Activated CD4-positive, alpha-beta T cell treated with anti-CD3 and anti-CD28 coated beads, Interleukin-2, amount 50 U/mL, for 1 hour (primary cell): ENCODE data around the gene AK8.

ENCODE experiments used
- DNase-seq: peaks from one replicate; pipeline ENCODE4 v3.0.0-alpha.2; 2020

The AK8 gene

DNA sequence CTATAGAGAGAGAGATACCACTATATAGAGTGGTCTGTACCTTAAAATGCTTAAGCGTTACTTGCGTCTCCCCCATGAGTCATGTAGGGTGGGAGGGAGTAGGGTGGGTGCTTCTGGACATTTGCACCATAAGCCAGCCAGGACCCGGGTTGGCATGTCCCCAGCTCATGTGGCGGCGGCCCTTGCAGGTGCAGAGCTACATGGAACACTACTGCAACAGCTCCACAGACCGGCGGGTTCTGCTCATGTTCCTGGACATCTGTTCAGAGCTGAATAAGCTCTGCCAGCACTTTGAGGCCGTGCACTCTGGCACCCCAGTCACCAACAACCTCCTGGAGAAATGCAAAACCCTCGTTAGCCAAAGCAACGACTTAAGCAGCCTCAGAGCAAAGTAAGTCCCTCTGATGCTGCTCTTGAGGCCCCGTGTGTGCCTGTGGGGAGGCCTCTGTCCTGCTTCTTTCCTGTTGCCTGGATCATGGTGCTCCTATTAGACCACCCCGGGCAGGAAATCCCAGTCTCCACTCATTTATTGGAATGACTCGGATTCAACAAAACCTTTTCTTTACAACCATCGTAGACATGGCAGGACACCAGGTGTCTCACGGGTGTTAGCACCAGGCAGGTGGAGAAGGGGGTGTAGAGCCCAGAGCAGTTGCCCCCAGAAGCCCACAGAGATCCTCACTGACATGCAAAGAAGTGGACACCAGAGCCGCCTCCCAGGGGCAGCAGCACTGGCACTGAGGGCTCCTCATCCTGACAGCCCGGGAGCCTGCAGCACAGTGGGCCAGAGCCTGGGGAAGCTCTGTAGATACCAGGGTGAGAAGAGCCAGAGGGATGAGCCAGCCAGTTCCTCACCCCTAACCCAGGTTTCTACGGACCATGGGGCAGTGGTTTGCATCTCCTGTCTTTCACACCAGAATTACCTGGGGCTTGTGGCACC lies 9.4 kb upstream of the AK8 start:
- DNase-seq, result no peak

DNA sequence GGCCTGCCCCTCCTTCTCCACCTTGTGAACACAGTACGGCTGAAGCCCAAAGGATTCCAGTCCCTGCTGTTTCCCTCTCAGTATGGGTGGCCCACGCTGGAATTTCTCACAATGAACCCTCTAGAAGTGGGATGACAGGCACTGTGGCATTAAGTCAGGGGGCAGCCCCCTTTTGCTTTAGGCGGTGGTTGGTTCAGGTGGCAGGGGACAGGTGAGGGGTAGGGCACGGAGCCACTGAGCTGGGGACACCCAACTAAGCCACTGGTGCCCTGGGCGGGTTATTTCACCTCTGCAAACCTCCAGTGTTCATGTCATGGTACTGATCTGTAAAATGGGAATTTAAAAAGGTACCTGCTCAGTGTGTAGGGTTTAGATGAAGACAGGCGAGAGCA lies 8.2 kb upstream of the AK8 start:
- no peak for DNase-seq

DNA sequence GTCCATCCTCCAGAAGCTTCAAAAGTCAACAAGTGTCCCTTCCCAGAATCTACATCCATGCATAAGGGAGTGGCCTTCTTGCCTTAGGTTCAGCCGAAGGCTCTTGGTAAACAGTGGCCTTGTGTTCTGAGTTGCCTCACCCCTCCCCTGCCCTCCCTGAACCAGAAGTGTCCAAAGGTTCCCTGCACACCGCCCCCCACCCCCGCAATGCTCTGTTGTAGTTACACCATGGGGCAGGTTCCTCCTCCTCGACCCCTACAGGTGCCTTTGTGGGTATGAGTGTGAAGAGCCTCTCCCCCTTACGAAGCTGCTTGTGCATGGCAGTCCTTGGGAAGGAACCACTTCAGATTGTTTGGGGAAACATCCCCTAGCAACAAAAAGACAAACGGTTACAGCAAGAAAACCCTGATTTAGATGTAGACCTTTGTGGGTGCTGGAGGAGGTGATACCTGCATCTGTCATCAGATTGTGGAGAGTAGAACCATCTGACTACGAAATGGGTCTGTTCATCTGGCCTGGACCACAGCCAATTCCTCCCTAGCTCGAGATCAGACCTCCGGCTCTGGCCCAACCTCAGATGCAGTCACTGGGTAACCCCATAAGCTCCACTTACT lies 7.7 kb upstream of the AK8 start:
- no peak for DNase-seq

DNA sequence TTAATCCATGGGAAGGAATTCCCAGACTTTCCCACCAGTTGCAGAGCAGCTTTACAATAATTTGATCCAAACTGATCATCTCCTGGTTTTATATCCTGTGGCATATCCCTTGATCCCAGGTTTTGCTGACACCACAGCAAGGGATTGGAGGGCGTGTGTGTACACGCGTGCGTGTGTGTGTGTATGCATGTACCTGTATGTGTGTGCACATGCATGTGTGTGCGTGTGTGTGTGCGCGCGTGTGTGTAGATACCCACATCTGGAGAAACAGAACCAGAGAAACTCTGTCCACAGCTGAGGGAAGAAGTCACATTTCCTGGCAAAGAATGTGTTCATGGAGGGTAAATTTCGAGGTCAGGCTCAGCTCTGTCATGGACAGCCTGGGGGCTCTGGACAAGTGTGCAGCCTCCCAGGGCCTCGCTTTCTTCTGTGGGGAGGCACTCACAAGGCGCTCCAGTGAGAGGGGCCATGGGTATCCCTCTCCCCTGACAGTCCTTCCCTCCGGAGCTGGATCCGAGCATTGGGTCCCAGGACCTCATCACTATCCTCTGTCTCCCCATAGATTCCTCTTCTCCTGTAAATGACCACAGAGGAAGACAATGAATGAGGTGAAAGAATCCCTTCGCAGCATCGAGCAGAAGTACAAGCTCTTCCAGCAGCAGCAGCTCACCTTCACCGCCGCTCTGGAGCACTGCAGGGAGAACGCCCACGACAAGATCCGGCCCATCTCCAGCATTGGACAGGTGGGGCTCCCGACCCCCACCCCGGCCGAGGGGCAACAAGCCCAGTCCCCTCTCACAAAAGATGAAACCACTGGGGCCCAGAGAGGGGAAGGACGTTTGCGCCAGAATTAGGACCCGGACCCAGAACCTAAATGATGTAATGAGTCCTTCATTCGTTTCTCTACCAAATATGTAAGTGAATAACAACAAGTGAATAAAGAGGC lies 5.5 kb upstream of the AK8 start:
- DNase-seq, result no peak

DNA sequence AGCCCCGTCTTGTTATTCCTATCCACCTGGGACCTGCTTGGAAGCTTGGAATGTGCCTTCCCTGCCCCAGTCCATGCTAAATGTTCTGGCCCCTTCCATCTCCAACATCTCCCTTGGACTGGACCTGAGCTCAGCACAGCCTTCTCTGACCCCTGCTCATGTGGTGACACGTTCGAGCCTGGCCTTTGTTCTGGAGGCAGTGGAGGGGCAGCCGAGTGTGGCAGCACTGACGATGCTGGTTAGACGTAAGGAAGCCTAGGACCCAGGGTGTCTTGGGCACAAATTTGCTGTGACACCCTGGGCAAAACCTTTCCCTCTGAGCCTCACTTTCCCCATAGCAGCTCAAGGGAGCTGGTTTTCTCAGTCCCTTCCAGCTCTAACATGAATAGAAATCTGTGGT lies 4.5 kb upstream of the AK8 start:
- DNase-seq, result no peak

DNA sequence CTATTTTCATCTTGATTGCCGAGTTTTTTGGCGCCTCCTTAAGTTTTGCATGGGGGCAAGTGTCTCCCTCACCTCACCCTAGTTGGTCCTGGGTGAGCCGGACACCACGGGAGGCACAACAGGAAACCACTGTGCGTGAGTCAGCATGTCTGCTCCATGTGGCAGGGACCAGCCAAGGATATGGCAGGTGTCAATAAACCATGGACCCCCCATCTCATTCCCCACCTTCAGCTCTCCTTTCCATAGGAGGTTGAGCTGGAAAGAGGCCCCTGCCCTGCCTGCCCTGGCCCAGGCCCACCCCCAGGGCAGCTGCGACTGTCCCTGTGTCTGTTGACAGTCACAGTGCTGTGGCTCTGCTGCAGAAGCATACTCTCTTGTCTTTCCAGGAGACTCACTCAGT lies 3.7 kb upstream of the AK8 start:
- no peak for DNase-seq

DNA sequence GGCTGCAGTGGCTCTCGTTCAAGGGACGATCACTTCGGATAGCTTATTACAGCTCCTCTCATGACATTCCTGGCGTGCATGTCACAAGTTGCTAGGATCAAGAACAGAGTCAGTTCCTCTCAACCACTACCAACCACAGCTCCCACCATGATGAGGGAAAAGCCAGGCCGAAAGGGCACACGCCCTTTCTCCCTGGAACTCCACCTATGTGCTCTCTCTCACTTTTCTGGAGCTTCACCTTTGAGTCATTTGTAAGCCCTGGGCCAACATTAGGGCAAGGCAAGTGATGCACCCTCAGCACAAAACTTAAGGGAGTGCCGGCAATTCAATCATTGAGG lies 2.2 kb upstream of the AK8 start:
- no peak for DNase-seq

DNA sequence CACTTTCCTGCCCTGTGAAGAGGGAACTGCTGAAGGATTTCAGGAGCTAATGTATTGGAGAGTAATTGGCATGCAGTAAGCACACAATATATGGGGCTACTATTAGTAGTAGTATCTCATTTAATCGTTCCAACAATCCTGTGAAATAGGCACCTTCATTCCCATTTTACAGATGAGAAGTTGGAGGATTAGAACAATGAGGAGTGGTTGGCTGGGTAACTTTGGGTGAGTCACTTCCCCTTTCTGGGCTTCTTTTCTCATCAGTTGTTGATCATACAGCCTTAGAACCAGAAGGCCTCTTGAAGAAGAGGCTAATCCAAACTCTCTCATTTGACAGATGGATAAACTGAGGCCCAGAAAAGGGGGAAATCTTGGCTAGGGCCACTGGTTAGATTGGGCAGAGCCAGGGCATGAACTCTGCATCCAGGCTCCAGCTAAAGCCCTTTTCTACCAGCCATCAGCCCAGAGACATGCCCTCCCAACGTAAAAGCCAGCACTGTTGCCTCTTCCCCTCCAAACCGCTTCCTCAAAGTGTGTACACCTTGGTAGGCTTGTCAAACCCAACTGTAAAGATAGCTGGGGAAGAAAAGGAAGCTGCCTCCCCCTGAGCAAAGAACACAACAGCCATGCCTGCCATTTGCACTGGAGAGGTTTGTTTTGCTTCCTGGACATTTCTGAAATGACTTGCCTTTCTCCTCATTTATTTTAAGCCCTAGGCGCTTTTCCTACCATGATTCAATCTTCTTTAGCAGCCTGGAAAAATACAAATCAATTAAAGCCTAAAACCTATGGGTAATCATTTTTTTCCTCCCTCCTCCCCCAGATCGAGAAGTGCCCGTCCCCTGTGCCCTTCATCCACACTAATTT lies 1.6 kb upstream of the AK8 start:
- DNase-seq, result no peak

DNA sequence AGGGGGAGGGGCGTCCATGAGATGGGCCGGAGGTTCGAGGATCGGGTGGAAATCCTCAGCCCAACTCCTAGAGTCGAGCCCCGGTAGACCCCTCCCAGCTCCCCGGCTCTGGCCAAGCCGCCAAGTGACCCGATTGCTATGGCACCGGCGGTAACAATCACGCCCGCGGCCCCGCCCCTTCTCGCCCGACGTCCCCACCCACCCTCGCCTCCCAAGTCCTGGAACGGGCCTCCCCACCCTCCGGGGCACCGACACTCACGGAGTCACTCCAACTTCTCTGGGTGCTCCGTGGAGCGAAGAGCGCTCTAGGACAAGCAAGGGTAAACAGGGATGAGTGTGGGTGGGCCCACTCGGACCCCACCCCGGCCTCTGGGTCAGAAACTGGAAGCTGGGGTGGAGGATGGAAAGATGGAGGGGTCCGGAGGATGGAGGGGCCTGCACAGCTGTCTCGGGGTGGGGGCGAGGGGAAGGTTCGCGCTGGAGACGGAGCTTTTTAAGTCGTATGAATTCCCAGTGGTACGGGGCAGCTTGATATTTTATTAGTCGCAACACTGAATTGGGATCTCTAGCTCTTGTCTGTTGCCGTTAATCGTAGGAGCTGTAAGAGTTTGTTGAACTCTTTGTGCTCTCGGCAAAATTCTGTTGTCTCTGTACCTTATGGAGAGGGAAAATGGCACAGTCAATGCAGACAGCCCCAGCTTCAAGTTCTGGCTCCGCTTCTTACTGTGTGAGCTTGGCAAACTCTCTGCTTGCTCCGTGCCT lies 792 bp upstream of the AK8 start, which contains the start of gene SPACA9:
Gene SPACA9, plus strand, starts transcription at position 204 of the 762 bp plus-strand sequence. CDS start 5,050 bp downstream, outside the sequence.
- DNase-seq, result peak; percentile 21

DNA sequence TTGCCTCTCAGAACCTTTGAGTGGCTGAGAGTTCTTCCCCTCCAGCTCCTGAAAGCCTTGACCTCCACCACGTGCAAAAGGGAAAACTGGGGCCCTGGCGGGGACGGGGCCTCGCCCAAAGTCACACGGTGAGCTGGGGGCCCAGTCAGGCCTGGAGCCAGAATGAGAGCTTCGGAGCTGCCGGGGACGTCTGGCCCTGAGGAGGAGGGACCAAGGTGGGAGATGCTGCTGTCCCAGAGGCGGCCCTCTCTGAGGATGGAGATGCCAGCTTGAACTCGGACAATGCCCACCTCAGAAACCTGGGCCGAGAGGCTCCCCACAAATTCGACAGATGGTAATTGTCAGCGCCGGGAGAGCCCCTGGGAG lies 643 bp downstream of the AK8 start:
- DNase-seq, result no peak

DNA sequence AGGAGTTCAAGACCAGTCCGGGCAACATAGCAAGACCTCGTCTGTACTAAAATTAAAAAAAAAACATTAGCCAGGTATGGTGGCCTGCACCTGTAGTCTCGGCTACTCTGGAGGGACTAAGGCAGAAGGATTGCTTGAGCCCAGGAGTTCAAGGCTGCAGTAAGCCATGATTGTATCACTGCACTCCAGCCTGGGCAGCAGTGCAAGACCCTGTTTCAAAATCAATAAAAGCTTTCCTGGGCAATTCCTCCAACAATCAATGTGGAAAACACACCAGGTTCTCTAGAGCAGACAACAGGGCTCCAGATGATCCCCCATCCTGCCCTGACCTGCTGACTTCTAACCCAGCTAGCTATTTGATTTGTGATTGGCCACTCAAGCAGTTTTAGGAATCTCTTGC lies 1.2 kb downstream of the AK8 start:
- no peak for DNase-seq

DNA sequence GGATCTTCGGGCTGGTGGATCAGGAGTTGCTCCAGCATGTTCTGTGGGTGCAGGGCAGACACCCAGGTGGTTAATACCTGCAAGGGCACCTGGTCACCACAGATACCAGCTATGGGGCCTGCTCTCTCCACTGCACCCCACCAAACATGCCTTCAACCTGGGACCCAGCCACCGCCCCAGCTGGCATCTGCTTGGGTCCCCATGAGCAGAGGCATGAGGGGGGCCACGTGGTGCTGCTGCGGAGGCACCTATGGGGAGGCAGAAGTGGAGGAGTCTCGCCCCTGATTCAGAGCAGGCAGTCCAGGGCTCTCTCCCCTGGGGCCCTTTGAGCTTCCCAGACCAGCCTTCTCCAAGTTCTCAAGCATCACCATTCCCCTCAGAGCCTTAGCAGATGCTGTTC lies 2.9 kb downstream of the AK8 start:
- DNase-seq, result no peak

DNA sequence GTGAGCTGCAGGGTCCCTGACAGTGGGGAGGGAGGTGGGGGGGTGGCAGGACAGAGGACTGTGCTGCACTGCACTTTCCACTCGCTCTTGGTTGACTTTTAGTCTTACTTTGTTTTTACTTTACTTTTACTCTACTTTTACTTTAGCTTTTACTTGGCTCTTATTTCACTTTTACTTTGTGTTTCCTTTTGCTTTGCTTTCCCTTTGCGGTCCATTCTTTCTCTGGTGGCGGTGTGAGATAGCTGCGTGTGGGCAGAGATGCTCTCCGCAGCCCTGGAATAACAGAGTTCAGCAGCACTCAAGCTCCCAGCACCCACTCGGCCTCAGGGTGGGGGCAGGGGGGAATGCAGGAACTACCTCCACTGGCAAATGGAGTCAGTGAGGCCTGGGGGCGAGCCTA lies 4.7 kb downstream of the AK8 start:
- no peak for DNase-seq

DNA sequence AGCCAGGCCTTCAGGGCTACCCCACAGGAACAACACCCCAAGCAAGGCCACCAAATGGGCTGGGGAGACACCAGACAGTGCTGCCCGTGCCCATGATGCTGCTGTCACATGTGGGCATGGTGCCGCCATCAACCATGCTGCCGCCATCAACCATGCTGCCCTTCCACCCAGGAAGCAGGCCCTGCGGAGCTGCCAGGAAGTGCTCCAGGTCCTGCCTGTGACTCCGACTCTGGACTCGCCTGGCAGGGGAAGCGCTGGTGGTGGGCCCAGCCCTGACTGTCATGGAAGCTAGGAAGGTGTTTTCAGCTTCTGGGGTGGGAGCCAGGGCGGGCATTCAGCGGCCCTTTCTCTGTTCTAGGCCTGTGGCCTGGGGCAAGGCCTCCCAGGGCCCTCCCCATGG lies 8.8 kb downstream of the AK8 start:
- no peak for DNase-seq

DNA sequence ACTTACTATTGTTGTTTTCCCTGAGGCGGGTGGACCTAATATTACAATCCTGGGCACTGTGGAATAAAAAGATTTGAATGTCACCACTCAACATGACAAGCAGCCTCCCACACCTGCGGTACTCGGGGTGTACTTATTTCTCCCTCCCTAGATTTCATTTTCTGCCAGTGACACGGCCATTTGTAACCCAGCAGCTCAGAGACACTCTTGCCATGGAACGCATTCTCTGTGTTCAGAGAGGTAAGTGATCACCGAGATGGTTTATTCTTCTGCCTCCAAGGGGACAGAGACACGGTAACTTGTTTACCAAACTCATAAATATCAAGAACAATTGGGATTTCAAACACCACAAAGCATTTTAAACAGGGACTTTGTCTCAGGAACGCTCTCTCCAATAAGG lies 11.2 kb downstream of the AK8 start:
- DNase-seq, result no peak

DNA sequence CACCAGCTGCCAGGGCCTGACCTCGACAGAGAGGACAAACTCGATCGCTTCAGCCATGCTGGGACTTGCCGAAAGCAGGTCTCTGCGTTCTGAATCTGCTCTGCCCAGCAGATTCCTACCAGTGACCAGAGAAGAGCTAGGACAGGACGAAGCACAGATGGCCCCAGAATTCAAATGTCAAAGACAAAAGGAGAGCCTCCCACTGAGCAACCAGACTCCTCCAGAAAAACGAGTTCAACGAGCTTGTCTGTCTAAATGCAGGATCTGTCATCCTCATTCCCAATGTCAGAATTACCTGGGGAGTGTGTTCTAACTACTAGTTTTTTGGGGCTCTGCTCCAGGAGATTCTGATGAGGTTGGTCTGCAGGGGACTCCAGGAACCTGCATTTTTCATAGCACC lies 13.4 kb downstream of the AK8 start:
- DNase-seq, result no peak

DNA sequence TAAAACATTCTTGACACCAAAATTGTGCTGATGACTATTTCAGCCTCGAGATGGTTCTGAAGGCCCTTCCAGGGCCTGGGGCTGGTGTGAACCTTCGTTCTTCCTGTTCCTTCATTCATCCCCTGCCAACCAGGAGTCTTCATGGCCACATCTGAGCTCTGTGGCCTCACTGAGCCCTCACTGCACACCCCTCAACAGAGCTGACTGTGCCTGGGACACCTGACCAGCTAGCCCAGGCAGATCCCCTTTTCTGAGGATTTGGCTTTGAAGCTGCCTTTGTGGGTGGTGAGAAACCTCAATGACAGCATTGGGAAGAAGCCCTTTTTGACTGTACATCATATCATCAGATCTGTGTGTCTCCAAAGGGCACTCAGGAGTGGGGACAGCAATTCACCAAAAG lies 13.8 kb downstream of the AK8 start:
- no peak for DNase-seq

DNA sequence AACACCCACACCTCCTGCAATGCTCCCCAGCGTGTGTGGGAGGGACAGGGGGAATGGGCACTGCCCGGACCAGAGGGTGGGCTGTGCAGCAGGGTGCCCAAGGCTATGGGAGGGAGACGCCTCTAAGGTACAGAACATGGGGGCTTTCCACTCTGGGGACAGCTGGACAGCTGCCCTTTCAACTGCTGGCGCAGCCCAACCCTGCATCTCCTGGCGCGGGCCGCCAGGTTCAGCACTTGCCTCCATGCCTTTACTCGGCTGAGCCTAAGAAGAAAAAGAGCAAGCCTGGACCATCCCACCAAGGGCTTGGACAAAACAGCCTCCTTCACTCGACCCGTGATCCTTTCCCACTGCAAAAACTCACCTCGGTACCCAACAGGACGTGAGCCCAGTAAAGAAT lies 15.0 kb downstream of the AK8 start:
- no peak for DNase-seq

DNA sequence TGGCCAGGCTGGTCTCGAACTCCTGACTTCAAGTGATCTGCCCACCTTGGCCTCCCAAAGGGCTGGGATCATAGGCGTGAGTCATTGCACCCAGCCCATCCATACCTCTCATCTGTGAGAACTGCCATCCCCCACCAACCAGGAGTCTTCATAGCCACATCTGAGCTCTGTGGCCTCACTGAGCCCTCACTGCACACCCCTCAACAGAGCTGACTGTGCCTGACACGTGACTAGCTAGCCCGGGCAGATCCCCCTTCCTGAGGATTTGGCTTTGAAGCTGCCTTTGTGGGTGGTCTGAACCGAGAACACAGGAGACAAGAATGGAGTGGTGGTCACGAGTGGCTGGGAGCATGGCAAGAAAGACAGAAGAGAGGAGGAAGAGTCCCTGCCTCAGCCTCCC lies 15.6 kb downstream of the AK8 start:
- DNase-seq, result no peak

DNA sequence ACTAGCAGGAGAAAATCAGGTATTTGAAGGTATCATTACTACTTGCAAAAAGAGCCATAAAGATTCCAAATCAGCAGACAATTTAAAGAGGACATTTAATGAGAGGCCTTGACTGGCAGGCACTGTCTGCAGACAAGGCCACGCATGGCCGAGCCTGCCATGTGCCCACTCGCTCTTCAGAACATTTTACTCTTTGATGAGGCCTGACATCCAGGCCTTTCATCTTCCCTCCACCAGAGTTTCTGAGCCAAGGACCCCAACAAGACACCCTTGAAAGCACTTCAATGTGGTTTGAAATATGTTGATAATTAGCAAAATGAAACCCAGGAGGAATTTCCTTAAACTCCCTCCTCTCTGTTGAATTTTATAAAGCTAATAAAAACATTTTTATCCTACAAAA lies 16.4 kb downstream of the AK8 start:
- no peak for DNase-seq

DNA sequence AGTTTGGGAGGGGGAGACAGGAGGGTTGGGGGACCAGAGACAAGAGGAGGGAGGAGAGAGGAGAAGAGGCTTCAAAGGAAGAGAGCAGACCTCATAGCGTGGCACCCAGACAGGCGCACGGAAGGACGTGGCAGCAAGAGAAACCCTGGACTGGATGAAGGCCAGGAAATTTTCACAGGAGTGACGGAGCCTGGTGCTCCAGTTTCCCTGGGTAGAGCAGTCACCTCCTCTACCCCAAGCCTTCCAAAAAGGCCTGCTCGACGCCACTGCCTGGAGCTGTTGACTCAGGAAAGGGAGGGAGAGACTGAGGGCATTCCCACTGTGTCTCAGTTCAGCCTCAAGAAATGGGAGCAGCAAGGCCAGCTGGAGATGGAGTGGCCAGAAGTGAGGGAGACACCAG lies 19.3 kb downstream of the AK8 start:
- DNase-seq, result no peak
